ENCODE data around the gene C10orf90.

The C10orf90 gene

GRCh38 chr10:126596472-126597016 lies 73.9 kb downstream of the C10orf90 start:
- TF ChIP-seq, protein P1, sequence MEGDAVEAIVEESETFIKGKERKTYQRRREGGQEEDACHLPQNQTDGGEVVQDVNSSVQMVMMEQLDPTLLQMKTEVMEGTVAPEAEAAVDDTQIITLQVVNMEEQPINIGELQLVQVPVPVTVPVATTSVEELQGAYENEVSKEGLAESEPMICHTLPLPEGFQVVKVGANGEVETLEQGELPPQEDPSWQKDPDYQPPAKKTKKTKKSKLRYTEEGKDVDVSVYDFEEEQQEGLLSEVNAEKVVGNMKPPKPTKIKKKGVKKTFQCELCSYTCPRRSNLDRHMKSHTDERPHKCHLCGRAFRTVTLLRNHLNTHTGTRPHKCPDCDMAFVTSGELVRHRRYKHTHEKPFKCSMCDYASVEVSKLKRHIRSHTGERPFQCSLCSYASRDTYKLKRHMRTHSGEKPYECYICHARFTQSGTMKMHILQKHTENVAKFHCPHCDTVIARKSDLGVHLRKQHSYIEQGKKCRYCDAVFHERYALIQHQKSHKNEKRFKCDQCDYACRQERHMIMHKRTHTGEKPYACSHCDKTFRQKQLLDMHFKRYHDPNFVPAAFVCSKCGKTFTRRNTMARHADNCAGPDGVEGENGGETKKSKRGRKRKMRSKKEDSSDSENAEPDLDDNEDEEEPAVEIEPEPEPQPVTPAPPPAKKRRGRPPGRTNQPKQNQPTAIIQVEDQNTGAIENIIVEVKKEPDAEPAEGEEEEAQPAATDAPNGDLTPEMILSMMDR (IDR thresholded peaks at IDR 0.05; ENCODE audit: low read length), result no peak
- TF ChIP-seq EZH2 (IDR thresholded peaks at IDR 0.05; ENCODE audit: borderline replicate concordance, low read length), result no peak
- no peaks in the 10 kb centered on the region for H3K9me2 ChIP-seq (ENCODE audit: low read depth, low read length)

DNA sequence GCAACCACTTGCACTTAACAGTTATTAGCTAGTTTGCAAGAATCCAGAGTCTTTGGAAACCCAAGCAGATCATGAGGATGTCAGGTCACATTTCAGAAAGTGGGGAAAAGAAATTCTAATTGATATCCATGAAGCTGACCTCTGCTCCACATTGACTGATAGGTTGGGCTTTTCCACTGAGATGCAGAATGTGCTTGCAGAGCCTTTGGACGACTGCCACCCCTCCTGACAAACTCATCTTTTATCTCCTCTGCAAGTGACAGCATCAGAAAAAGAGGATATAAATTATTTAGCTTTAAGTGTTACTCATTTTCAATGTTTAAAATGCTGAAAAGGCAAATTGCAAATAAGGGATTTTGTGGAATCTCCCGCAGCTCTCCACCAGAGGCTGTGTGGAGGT lies 75.3 kb downstream of the C10orf90 start:
- Histone ChIP-seq H3K4me3 (ENCODE audit: low read depth, low read length, poor library complexity, severe bottlenecking) (no peak overlapping the region), H3K36me3 (ENCODE audit: insufficient read depth, low read length) (no peaks in the 10 kb centered on the region), H3F3A (ENCODE audit: insufficient read depth, low read length) (no peaks in the 10 kb centered on the region), H3K27ac (ENCODE audit: low read depth, low read length, poor library complexity, severe bottlenecking) (no peak overlapping the region), H3K9me2 (ENCODE audit: low read depth, low read length) (no peaks in the 10 kb centered on the region), H3K9ac (ENCODE audit: low read length) (no peak overlapping the region), H3K9me3 (ENCODE audit: low read length) (no peaks in the 10 kb centered on the region), H3K4me2 (ENCODE audit: low read length) (no peak overlapping the region), H4K20me1 (ENCODE audit: insufficient read depth, low read length) (no peaks in the 10 kb centered on the region), H3K4me1 (ENCODE audit: insufficient read depth, low read length, severe bottlenecking) (no peaks in the 10 kb centered on the region), H2AFZ (ENCODE audit: low read length) (no peak overlapping the region), H3K27me3 (ENCODE audit: insufficient read depth, low read length) (no peaks in the 10 kb centered on the region), H3K79me2 (ENCODE audit: insufficient read depth, low read length) (no peaks in the 10 kb centered on the region)
- TF ChIP-seq, protein P1 (IDR thresholded peaks at IDR 0.05; ENCODE audit: low read length), result no peak
- no peak for TF ChIP-seq EZH2 (IDR thresholded peaks at IDR 0.05; ENCODE audit: borderline replicate concordance, low read length)

More at GRCh38 chr10:126596472-126597016, 73.9 kb downstream of the C10orf90 start:
- Histone ChIP-seq H3K36me3 (ENCODE audit: insufficient read depth, low read length) (no peaks in the 10 kb centered on the region), H3K9me3 (ENCODE audit: low read length) (no peaks in the 10 kb centered on the region), H3F3A (ENCODE audit: insufficient read depth, low read length) (no peaks in the 10 kb centered on the region), H3K4me1 (ENCODE audit: insufficient read depth, low read length, severe bottlenecking) (no peaks in the 10 kb centered on the region), H3K4me3 (ENCODE audit: low read depth, low read length, poor library complexity, severe bottlenecking) (no peak overlapping the region), H2AFZ (ENCODE audit: low read length) (no peak overlapping the region), H3K27me3 (ENCODE audit: insufficient read depth, low read length) (no peaks in the 10 kb centered on the region), H3K4me2 (ENCODE audit: low read length) (no peak overlapping the region), H3K9ac (ENCODE audit: low read length) (no peak overlapping the region), H4K20me1 (ENCODE audit: insufficient read depth, low read length) (no peaks in the 10 kb centered on the region), H3K79me2 (ENCODE audit: insufficient read depth, low read length) (no peaks in the 10 kb centered on the region), H3K27ac (ENCODE audit: low read depth, low read length, poor library complexity, severe bottlenecking) (no peak overlapping the region)

DNA sequence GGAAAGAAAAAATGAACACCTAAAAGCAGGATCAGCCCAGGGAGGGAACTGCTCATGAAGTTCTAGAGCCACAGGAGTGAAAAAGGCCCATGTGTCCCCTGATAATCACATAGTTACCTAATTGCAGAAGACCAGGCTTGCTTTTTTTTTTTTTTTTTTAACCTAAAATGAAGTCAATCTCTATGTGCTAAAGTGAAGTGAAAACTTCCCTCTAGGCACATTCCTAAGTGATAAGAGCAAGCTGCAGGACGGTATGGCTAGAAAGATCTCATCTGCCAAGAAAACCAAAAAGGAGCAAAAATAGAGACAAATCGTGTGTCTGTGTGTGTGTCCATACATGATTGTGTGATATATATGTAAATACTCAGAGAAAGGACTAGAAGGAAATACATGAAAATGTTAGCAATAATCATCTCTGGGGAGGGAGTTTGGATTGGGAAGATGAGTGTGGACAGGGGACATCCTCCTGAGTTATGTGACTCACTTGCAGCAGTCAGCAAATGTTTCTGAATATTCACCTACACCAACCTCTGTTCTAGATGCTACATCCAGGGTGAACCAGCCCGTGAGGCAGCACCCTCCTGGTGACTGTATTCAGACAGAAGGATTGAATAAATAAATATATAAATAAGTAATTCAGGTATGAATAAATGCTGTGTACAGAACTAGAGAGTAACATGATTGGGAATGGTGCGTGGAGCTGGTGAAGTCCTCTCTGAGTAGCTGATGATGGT lies 76.4 kb downstream of the C10orf90 start:
- no peaks in the 10 kb centered on the region for H3F3A ChIP-seq (ENCODE audit: insufficient read depth, low read length)
- no peaks in the 10 kb centered on the region for H3K4me1 ChIP-seq (ENCODE audit: insufficient read depth, low read length, severe bottlenecking)
- H2AFZ ChIP-seq (ENCODE audit: low read length), result no peak overlapping the region
- no peak overlapping the region for H3K4me3 ChIP-seq (ENCODE audit: low read depth, low read length, poor library complexity, severe bottlenecking)
- no peak overlapping the region for H3K9ac ChIP-seq (ENCODE audit: low read length)
- no peak overlapping the region for H3K4me2 ChIP-seq (ENCODE audit: low read length)
- H3K27ac ChIP-seq (ENCODE audit: low read depth, low read length, poor library complexity, severe bottlenecking), result no peak overlapping the region
- no peaks in the 10 kb centered on the region for H3K27me3 ChIP-seq (ENCODE audit: insufficient read depth, low read length)
- H3K36me3 ChIP-seq (ENCODE audit: insufficient read depth, low read length), result no peaks in the 10 kb centered on the region
- H4K20me1 ChIP-seq (ENCODE audit: insufficient read depth, low read length), result no peaks in the 10 kb centered on the region
- no peaks in the 10 kb centered on the region for H3K9me3 ChIP-seq (ENCODE audit: low read length)
- TF ChIP-seq, protein P1 (IDR thresholded peaks at IDR 0.05; ENCODE audit: low read length), result no peak
- TF ChIP-seq EZH2 (IDR thresholded peaks at IDR 0.05; ENCODE audit: borderline replicate concordance, low read length), result no peak
- no peaks in the 10 kb centered on the region for H3K79me2 ChIP-seq (ENCODE audit: insufficient read depth, low read length)
- H3K9me2 ChIP-seq (ENCODE audit: low read depth, low read length), result no peaks in the 10 kb centered on the region
